ENCODE data around the gene ABCA10.

ABCA10 gene

GRCh38 chr17:69230939-69231338 lies 2.3 kb upstream of the ABCA10 start:
- TF ChIP-seq CTCF (IDR thresholded peaks at IDR 0.05; ENCODE audit: insufficient read depth, low read depth, low read length, missing control alignments), result no peak
- H3K4me3 ChIP-seq (ENCODE audit: low read depth, low read length), result no peak overlapping the region
- DNase-seq (ENCODE audit: low read depth), result no peak

- DNase-seq (ENCODE audit: low read depth), result no peak
- TF ChIP-seq CTCF (IDR thresholded peaks at IDR 0.05; ENCODE audit: insufficient read depth, low read depth, low read length, missing control alignments), result no peak
- no peak overlapping the region for H3K4me3 ChIP-seq (ENCODE audit: low read depth, low read length)
Observed at GRCh38 chr17:69228018-69228417, 606 bp downstream of the ABCA10 start.

GRCh38 chr17:69227541-69227940 lies 1.1 kb downstream of the ABCA10 start:
- TF ChIP-seq CTCF (IDR thresholded peaks at IDR 0.05; ENCODE audit: insufficient read depth, low read depth, low read length, missing control alignments), result no peak
- peak; percentile 30 for DNase-seq (ENCODE audit: low read depth)

GRCh38 chr17:69223809-69224208 lies 4.8 kb downstream of the ABCA10 start:
- DNase-seq (ENCODE audit: low read depth), result peak; percentile 71
- TF ChIP-seq CTCF (IDR thresholded peaks at IDR 0.05; ENCODE audit: insufficient read depth, low read depth, low read length, missing control alignments), result no peak
- no peak overlapping the region for H3K4me3 ChIP-seq (ENCODE audit: low read depth, low read length)

More at GRCh38 chr17:69227541-69227940, 1.1 kb downstream of the ABCA10 start:
- H3K4me3 ChIP-seq (ENCODE audit: low read depth, low read length), result no peak overlapping the region

- TF ChIP-seq CTCF (IDR thresholded peaks at IDR 0.05; ENCODE audit: insufficient read depth, low read depth, low read length, missing control alignments), result no peak
- H3K4me3 ChIP-seq (ENCODE audit: low read depth, low read length), result no peak overlapping the region
- no peak for DNase-seq (ENCODE audit: low read depth)
Observed at GRCh38 chr17:69222707-69223258, 5.8 kb downstream of the ABCA10 start.

- no peak overlapping the region for H3K4me3 ChIP-seq (ENCODE audit: low read depth, low read length)
- DNase-seq (ENCODE audit: low read depth), result no peak
- TF ChIP-seq CTCF (IDR thresholded peaks at IDR 0.05; ENCODE audit: insufficient read depth, low read depth, low read length, missing control alignments), result no peak
Observed at GRCh38 chr17:69220098-69220497, 8.5 kb downstream of the ABCA10 start.

GRCh38 chr17:69218986-69219385 lies 9.6 kb downstream of the ABCA10 start:
- no peak for TF ChIP-seq CTCF (IDR thresholded peaks at IDR 0.05; ENCODE audit: insufficient read depth, low read depth, low read length, missing control alignments)
- DNase-seq (ENCODE audit: low read depth), result no peak
- no peak overlapping the region for H3K4me3 ChIP-seq (ENCODE audit: low read depth, low read length)

All from GM12865 (cell line).